HFF-Myc (cell line): ENCODE data around the gene TADA2B.

Experiments used
- DNase-seq: peaks from one replicate; pipeline ENCODE4 v3.0.0-alpha.2; 2011; ENCODE audit warnings: low read depth; ENCODE audit errors: extremely low read depth
- H3K4me3 ChIP-seq: replicated peaks from 2 replicates; pipeline ENCODE4 v1.5.1; 2011; ENCODE audit warnings: low read depth, mild to moderate bottlenecking, control low read depth, low read length
- CTCF ChIP-seq: IDR thresholded peaks from 2 replicates; pipeline ENCODE4 v1.5.1; 2012; ENCODE audit warnings: mild to moderate bottlenecking, low read depth, low read length, control low read depth; ENCODE audit errors: missing control alignments

The TADA2B gene

DNA sequence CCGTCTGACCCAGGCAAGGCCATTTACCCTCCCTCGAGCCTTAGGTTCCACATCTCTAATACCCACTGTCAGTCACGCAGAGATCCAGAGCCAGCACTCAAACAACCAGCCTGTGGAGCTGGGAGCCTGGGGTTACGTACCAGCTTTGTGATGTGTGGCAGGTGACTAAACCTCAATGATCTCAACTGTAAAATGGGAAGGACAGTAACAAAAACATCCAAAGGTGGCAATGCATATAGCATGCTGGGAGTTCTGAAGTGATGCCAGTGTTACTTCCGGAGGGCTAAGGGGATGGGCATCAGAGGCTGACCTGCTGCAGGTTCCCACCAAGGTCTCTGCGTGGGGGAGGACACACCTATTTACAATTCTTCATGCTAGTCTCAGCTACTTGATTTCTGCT is 18.6 kb downstream of the TADA2B start:
- DNase-seq: no peak
- H3K4me3 ChIP-seq: no peak overlapping the region
- TF ChIP-seq CTCF: no peak

DNA sequence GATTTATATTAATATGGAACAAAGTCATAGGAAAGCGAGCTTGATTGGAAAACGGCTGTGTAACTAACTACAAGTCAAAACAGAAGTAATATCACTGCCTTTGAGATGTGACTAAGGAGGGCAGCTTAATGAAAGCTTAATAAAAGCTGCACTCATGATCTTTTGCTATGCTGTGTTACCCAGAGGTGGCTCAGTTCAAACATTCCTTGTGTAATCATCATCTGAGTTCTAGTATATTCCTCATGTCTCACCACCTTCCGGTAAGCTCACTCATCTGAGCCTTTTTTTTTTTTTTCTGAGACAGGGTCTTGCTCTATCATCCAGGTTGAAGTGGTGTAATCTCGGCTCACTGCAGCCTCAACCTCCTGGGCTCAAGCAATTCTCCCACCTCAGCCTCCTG is 19.6 kb downstream of the TADA2B start:
- no peak overlapping the region for H3K4me3 ChIP-seq
- DNase-seq: no peak
- no peak for TF ChIP-seq CTCF

DNA sequence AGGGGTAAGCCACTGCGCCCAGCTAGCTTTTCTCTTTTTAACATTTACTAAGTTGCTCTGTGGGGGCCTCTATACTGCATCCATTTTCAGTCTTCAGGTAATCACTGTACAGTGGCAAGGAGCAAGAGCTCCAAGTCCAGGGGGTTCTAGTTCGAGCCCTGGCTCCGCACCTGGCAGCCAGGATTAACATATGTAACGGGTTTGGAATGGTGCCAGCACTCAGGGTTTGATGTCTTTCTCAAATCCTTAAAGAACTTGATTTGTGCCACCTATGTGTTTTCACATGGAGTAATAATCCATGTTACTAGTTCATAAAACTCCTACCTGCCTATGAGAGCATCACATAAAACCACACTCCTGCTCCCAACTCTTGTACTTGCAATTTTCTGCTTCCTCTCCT is 20.2 kb downstream of the TADA2B start:
- TF ChIP-seq CTCF: no peak
- no peak overlapping the region for H3K4me3 ChIP-seq
- no peak for DNase-seq

GRCh38 chr4:7066006-7066405 is 22.8 kb downstream of the TADA2B start:
- peak overlapping the region; percentile 65 for H3K4me3 ChIP-seq
- no peak for DNase-seq
- TF ChIP-seq CTCF: no peak

- DNase-seq: no peak
- no peak for TF ChIP-seq CTCF
- H3K4me3 ChIP-seq: peak overlapping the region; percentile 65
Measured at GRCh38 chr4:7066493-7066892, 23.3 kb downstream of the TADA2B start.

DNA sequence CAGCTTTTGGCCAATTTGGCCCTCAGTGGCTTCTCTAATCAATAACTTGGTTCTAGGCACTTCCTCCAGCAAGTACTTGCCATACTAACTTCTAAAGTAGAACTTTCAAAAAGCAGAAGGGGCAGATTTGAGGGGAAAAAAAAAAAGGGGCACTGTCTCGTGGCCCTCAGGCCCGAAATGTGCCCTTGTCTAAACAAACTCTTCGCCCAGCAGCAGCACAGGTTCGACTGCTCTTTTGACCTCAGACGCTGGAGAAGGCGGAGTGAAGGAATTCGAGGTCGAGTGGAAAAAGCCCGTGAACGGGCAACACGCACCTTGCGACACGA is 23.9 kb downstream of the TADA2B start:
- no peak for TF ChIP-seq CTCF
- no peak for DNase-seq
- H3K4me3 ChIP-seq: peak overlapping the region; percentile 65

DNA sequence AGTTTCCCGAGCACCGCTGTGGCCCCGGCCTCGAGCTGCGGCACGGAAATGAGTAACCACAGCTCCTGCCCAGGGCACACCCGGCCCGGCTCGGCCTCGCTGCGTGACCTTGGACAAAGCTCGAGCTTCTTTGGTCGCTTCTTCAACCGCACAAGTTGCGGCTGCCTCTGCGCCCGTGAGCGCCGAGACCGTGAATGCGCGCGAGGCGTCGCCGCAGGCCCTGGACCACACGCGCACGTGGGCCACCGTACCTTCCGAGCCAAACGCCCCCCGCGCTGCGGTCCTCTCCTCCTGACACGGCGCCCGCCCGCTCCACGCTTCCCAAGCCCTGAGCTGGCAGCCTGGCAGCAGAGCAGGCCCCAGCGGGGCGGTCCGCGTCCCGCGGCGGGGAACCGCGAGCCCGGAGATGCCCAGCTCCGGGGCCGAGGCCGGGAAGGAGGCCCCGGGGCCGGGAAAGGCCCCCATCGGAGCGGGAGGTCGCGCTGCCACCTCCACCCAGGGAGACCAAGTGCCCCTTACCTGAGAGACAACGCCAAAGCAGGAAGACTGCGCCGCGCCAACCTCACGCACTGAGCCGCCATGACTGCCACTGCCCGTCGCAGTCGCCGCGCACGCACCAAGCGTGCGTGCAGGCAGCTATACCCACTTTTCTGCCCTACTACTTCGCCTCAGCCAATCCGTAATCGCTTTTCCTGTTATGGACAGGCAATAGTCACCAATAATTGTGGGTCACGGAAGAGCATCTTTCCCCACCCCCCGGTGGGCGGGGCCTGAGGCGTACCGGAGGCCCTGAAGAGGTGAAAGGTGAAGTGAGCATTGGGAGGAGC is 24.5 kb downstream of the TADA2B start, which contains the start of gene GRPEL1:
GRPEL1 (minus strand) TSS at position 613 of the 827 bp plus-strand sequence; CDS start at position 581, 32 bp downstream.
- peak; percentile 99 for DNase-seq
- TF ChIP-seq CTCF: no peak

More for the DNA sequence above, 24.5 kb downstream of the TADA2B start, which contains the start of gene GRPEL1:
- peak within 1 kb of the TSS; percentile 65 for H3K4me3 ChIP-seq
